HCT116 (cell line): ENCODE measurements around the gene DMBT1. TPM values are rescaled to one million over a fixed set of nuclear protein-coding genes. Genes with fewer than 3 reads are reported as not detected.

Experiments used
- ATAC-seq: fragments of 200-7000 bp; cut with Tn5 transposase; 2 replicates; pipeline ENCODE4 v1.9.1; 2020; ENCODE audit warnings: mild to moderate bottlenecking, moderate library complexity
- BruUV-seq: library from RNA; stranded (reverse); fragments of 400-500 nt; replicated peaks from 2 replicates; lab custom pipeline; 2021; lab: Mats Ljungman, UMichigan
- CTCF ChIA-PET: fragments of 300-600 bp; sonication (Branson Sonifier 250); formaldehyde crosslinking; loops from one replicate; lab custom pipeline; 2021; ENCODE audit warnings: antibody characterized with exemption; lab: Charles Lee
- POLR2A ChIA-PET: fragments of 300-600, 350-600 bp; sonication (Branson Sonifier 250); formaldehyde crosslinking; loops from one replicate; lab custom pipeline; 2021; ENCODE audit warnings: antibody characterized with exemption; lab: Charles Lee
- RAD21 ChIA-PET, 2 experiments: fragments of 300-600 bp; sonication (Branson Sonifier 250); formaldehyde crosslinking; loops; one replicate each; lab custom pipeline; 2023; ENCODE audit warnings: low total read pairs in 2 of 2; ENCODE audit not compliant: uncharacterized antibody in 2 of 2, unreplicated experiment in 2 of 2, low non-redundant PET in 1 of 2; lab: Charles Lee
- DNase-seq: peaks from one replicate; pipeline ENCODE4 v3.0.0-alpha.2; 2010; ENCODE audit warnings: low read depth, low spot score
- H2AFZ ChIP-seq: fragments of 200-600 bp; shearing (Covaris generic), sonication (generic); 2 replicates; pipeline ENCODE4 v1.6.1; 2017; ENCODE audit warnings: low read depth, mixed run types, mixed read lengths, antibody characterized with exemption, low read length; ENCODE audit not compliant: poor library complexity, severe bottlenecking
- H3K27ac ChIP-seq: 2 replicates; pipeline ENCODE4 v1.5.1; 2012; ENCODE audit warnings: low read depth, low read length
- H3K27me3 ChIP-seq: fragments of 200-600 bp; sonication (generic); 2 replicates; pipeline ENCODE4 v1.6.1; 2016; ENCODE audit warnings: mixed run types, low read length, mixed read lengths; ENCODE audit not compliant: insufficient read depth
- H3K36me3 ChIP-seq, 2 experiments: fragments of 200-500 bp in 1 of 2; fragments of 200-600 bp in 1 of 2; sonication (Bioruptor generic) in 1 of 2; sonication (generic) in 1 of 2; 2 replicates each; pipeline versions ENCODE4 v1.5.1 to v1.6.1; 2014 to 2016; ENCODE audit warnings: low read length in 2 of 2, inconsistent platforms in 1 of 2, mixed read lengths in 1 of 2, mixed run types in 1 of 2; ENCODE audit not compliant: insufficient read depth in 2 of 2, control insufficient read depth in 1 of 2
- H3K4me1 ChIP-seq, 2 experiments: fragments of 200-600 bp in 1 of 2; sonication (generic) in 1 of 2; 2 replicates each; pipeline versions ENCODE4 v1.5.1 to v1.6.1; 2012 to 2017; ENCODE audit warnings: low read length in 2 of 2, inconsistent platforms in 1 of 2, mild to moderate bottlenecking in 1 of 2, mixed read lengths in 1 of 2, mixed run types in 1 of 2, moderate library complexity in 1 of 2; ENCODE audit not compliant: insufficient read depth in 2 of 2, control insufficient read depth in 1 of 2
- H3K4me2 ChIP-seq: fragments of 200-600 bp; sonication (generic); 2 replicates; pipeline ENCODE4 v1.6.1; 2017; ENCODE audit warnings: mixed run types, low read length, mixed read lengths
- H3K4me3 ChIP-seq, 2 experiments: fragments of 200-600 bp in 1 of 2; sonication (generic) in 1 of 2; replicated peaks in 1 of 2; 2 replicates each; pipeline ENCODE4 v1.5.1; 2011 to 2016; ENCODE audit warnings: low read length in 2 of 2, control low read depth in 1 of 2, low read depth in 1 of 2, mild to moderate bottlenecking in 1 of 2, mixed read lengths in 1 of 2, mixed run types in 1 of 2
- H3K79me2 ChIP-seq: fragments of 200-600 bp; sonication (generic); 2 replicates; pipeline ENCODE4 v1.6.1; 2017; ENCODE audit warnings: mild to moderate bottlenecking, mixed run types, low read length, moderate library complexity, mixed read lengths; ENCODE audit not compliant: insufficient read depth
- H3K9ac ChIP-seq: fragments of 200-600 bp; sonication (generic); 2 replicates; pipeline ENCODE4 v1.6.1; 2016; ENCODE audit warnings: low read length, mixed read lengths
- H3K9me2 ChIP-seq: fragments of 200-600 bp; sonication (generic), shearing (Covaris generic); 2 replicates; pipeline ENCODE4 v1.6.1; 2017; ENCODE audit warnings: mixed run types, mild to moderate bottlenecking, moderate library complexity; ENCODE audit not compliant: insufficient read depth
- H3K9me3 ChIP-seq, 2 experiments: fragments of 200-500 bp in 1 of 2; fragments of 200-600 bp in 1 of 2; sonication (Bioruptor generic) in 1 of 2; sonication (generic) in 1 of 2; 2 replicates each; pipeline ENCODE4 v1.6.1; 2014 to 2017; ENCODE audit warnings: low read length in 2 of 2, mixed read lengths in 2 of 2, inconsistent platforms in 1 of 2, low read depth in 1 of 2, mild to moderate bottlenecking in 1 of 2, mixed run types in 1 of 2, moderate library complexity in 1 of 2; ENCODE audit not compliant: control insufficient read depth in 1 of 2, insufficient read depth in 1 of 2
- H4K20me1 ChIP-seq: fragments of 200-600 bp; sonication (generic), shearing (Covaris generic); 2 replicates; pipeline ENCODE4 v1.6.1; 2017; ENCODE audit warnings: mixed run types, mild to moderate bottlenecking, moderate library complexity; ENCODE audit not compliant: insufficient read depth
- CBX3 ChIP-seq: IDR thresholded peaks from 2 replicates; pipeline ENCODE4 v1.6.1; 2012; ENCODE audit warnings: low read depth
- CEBPB ChIP-seq: IDR thresholded peaks from 2 replicates; pipeline ENCODE4 v1.6.1; 2012; ENCODE audit warnings: low read depth
- ELF1 ChIP-seq: IDR thresholded peaks from 2 replicates; pipeline ENCODE4 v1.6.1; 2012; ENCODE audit warnings: low read depth, borderline replicate concordance
- EZH2 ChIP-seq: fragments of 200-600 bp; sonication (generic); IDR thresholded peaks from 2 replicates; pipeline ENCODE4 v1.6.1; 2017; ENCODE audit warnings: antibody characterized with exemption, mixed run types
- EZH2phosphoT487 ChIP-seq: fragments of 200-600 bp; IDR thresholded peaks from 2 replicates; pipeline ENCODE4 v1.6.1; 2018; ENCODE audit warnings: antibody characterized with exemption, borderline replicate concordance
- FOSL1 ChIP-seq: IDR thresholded peaks from 2 replicates; pipeline ENCODE4 v1.6.1; 2012; ENCODE audit warnings: low read depth
- POLR2AphosphoS5 ChIP-seq: IDR thresholded peaks from 2 replicates; pipeline ENCODE4 v1.6.1; 2011; ENCODE audit warnings: mild to moderate bottlenecking, low read depth, low read length, moderate library complexity
- RAD21 ChIP-seq: IDR thresholded peaks from 2 replicates; pipeline ENCODE4 v1.6.1; 2012; ENCODE audit warnings: low read depth, mild to moderate bottlenecking
- SIN3A ChIP-seq: IDR thresholded peaks from 2 replicates; pipeline ENCODE4 v1.6.1; 2012; ENCODE audit warnings: low read depth
- SP1 ChIP-seq: IDR thresholded peaks from 2 replicates; pipeline ENCODE4 v1.6.1; 2012; ENCODE audit warnings: low read depth
- SRF ChIP-seq: IDR thresholded peaks from 2 replicates; pipeline ENCODE4 v1.6.1; 2012; ENCODE audit warnings: low read depth
- ZFX ChIP-seq: fragments of 450-650 bp; IDR thresholded peaks from 2 replicates; pipeline ENCODE4 v1.6.1; 2017
- ZNF274 ChIP-seq: fragments of 200-500 bp; sonication (Bioruptor generic); IDR thresholded peaks from 2 replicates; pipeline ENCODE4 v1.6.1; 2014; ENCODE audit warnings: mild to moderate bottlenecking, low read depth, low read length, inconsistent platforms
- intact Hi-C: fragments of 100-400 bp; cut with micrococcal nuclease; formaldehyde crosslinking; loops from 2 replicates; pipeline ENCODE4 v1.10.0; 2022
- total RNA-seq: library from RNA; stranded (reverse); gene quantifications from one replicate; pipeline ENCODE4 v1.2.1, GENCODE V29; 2021; ENCODE audit not compliant: unreplicated experiment
- TF ChIP-seq, protein P1 (sequence below): IDR thresholded peaks from 2 replicates; pipeline ENCODE4 v1.6.1; 2012
- TF ChIP-seq, protein P2 (sequence below), 3 experiments: fragments of 200-600 bp in 1 of 3; sonication (generic) in 1 of 3; IDR thresholded peaks in 2 of 3; conservative IDR thresholded peaks in 1 of 3; 2 replicates each; pipeline ENCODE4 v1.5.1; 2012 to 2017; ENCODE audit warnings: low read depth in 2 of 3, low read length in 2 of 3, antibody characterized with exemption in 1 of 3, borderline replicate concordance in 1 of 3, control low read depth in 1 of 3, mild to moderate bottlenecking in 1 of 3, mixed read lengths in 1 of 3, mixed run types in 1 of 3, moderate library complexity in 1 of 3; ENCODE audit not compliant: insufficient read depth in 1 of 3
- TF ChIP-seq, protein P3 (sequence below): IDR thresholded peaks from 2 replicates; pipeline ENCODE4 v1.6.1; 2012

DMBT1 gene
- total RNA-seq, 1 experiment from 2014 or later, result 0.17 TPM

DNA sequence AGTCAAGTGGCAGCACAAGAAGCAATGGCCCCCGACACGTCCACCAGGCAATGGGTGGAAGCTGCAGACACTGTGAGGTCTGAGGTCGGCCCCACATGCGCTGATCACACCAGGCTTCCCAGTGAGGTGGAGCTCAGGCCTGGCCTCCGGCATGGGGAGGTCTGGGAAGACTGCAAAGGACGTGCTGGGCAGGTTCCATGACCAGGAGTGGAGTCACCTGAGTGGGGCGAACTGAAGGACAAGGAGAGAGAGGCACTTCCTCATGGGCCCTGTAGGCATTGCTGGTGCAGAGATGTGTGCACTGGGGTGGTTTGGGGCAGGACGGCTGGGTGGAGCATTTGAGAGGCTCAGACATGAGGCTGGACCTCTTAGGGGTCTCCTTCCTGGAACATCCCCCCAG lies 103.9 kb downstream of the DMBT1 start:
- CTCF ChIA-PET, result no interaction called here
- H3K9me3 ChIP-seq, result no peaks in the 10 kb centered on the region
- no peak overlapping the region for H3K4me2 ChIP-seq
- DNase-seq, result no peak
- no peaks in the 10 kb centered on the region for H3K4me1 ChIP-seq
- H4K20me1 ChIP-seq, result no peaks in the 10 kb centered on the region
- H3K9ac ChIP-seq, result no peak overlapping the region
- H2AFZ ChIP-seq, result no peak overlapping the region
- H3K79me2 ChIP-seq, result no peaks in the 10 kb centered on the region
- TF ChIP-seq, protein P1, sequence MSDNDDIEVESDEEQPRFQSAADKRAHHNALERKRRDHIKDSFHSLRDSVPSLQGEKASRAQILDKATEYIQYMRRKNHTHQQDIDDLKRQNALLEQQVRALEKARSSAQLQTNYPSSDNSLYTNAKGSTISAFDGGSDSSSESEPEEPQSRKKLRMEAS, result no peak
- TF ChIP-seq CBX3 (no peak), SIN3A (no peak), ZFX (no peak), ZNF274 (no peak), POLR2AphosphoS5 (no peak)
- TF ChIP-seq, all 23 proteins: peak for 0
- POLR2A ChIA-PET, result no interaction called here
- BruUV-seq, result no TSS peak
- RAD21 ChIA-PET, result no interaction called here
- no peak for ATAC-seq
- Histone ChIP-seq H3K36me3 (no peaks in the 10 kb centered on the region), H3K27me3 (peaks cover 89% of the 10 kb centered on the region), H3K4me3 (no peak overlapping the region), H3K27ac (no peak overlapping the region), H3K9me2 (no peaks in the 10 kb centered on the region)
- intact Hi-C loops, result no loop called here

DNA sequence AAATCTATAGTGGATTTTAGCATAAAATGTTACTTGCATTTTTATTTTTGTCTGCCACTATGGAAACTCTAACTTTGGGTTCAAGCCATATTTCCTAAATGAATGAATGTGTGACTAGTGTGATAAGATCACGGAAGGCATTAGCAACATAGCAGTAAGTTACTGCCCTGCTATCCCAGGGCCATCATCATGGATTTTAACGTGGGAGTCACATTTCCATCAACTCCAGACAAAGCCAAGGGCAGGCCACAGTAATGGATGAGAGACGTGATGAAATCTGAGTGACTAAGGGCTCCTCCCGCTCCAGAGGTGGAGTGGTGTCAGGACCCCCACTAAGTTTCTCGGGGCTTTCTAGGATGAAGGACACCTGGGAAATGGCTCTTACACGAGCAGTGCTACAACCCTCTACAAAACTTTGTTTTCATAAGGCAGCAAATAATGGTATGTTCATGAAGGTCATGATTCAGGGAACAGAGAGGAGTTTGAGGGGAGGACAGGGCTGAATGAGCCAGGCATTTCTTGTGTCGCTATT lies 104.8 kb downstream of the DMBT1 start:
- no peak overlapping the region for H2AFZ ChIP-seq
- POLR2A ChIA-PET, result no interaction called here
- ATAC-seq (no peak), DNase-seq (no peak)
- no peaks in the 10 kb centered on the region for H3K9me2 ChIP-seq
- H3K4me3 ChIP-seq, result no peak overlapping the region
- RAD21 ChIA-PET, result no interaction called here
- no peaks in the 10 kb centered on the region for H3K9me3 ChIP-seq
- H3K4me2 ChIP-seq, result no peak overlapping the region
- no peak overlapping the region for H3K27ac ChIP-seq
- H3K27me3 ChIP-seq, result peaks cover 89% of the 10 kb centered on the region
- intact Hi-C loops, result no loop called here
- H3K9ac ChIP-seq, result no peak overlapping the region
- CTCF ChIA-PET, result no interaction called here
- H4K20me1 ChIP-seq, result no peaks in the 10 kb centered on the region
- H3K36me3 ChIP-seq, result no peaks in the 10 kb centered on the region
- BruUV-seq, result no TSS peak
- H3K4me1 ChIP-seq, result no peaks in the 10 kb centered on the region
- H3K79me2 ChIP-seq, result no peaks in the 10 kb centered on the region
- TF ChIP-seq, protein P2, sequence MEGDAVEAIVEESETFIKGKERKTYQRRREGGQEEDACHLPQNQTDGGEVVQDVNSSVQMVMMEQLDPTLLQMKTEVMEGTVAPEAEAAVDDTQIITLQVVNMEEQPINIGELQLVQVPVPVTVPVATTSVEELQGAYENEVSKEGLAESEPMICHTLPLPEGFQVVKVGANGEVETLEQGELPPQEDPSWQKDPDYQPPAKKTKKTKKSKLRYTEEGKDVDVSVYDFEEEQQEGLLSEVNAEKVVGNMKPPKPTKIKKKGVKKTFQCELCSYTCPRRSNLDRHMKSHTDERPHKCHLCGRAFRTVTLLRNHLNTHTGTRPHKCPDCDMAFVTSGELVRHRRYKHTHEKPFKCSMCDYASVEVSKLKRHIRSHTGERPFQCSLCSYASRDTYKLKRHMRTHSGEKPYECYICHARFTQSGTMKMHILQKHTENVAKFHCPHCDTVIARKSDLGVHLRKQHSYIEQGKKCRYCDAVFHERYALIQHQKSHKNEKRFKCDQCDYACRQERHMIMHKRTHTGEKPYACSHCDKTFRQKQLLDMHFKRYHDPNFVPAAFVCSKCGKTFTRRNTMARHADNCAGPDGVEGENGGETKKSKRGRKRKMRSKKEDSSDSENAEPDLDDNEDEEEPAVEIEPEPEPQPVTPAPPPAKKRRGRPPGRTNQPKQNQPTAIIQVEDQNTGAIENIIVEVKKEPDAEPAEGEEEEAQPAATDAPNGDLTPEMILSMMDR (IDR thresholded peaks at IDR 0.05 in 2 of 3, conservative IDR thresholded peaks at IDR 0.05 in 1 of 3; ENCODE audit: borderline replicate concordance in 1 of 3, insufficient read depth in 1 of 3, low read depth in 2 of 3, low read length in 2 of 3), result no peak
- TF ChIP-seq CEBPB (no peak), RAD21 (no peak), SRF (no peak), ELF1 (no peak), CBX3 (no peak), SIN3A (no peak), EZH2 (no peak), SP1 (no peak), EZH2phosphoT487 (no peak), FOSL1 (no peak)
- TF ChIP-seq, protein P3, sequence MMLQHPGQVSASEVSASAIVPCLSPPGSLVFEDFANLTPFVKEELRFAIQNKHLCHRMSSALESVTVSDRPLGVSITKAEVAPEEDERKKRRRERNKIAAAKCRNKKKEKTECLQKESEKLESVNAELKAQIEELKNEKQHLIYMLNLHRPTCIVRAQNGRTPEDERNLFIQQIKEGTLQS, result no peak
- TF ChIP-seq, protein P1, result no peak
